Measurements from ENCODE around the gene SUSD6.

The SUSD6 gene

GRCh38 chr14:69648480-69649451, 37.4 kb downstream of the SUSD6 start:
- peak; percentile 59 for DNase-seq (ENCODE audit: low spot score)

GRCh38 chr14:69650948-69651369, 39.6 kb downstream of the SUSD6 start:
- no peak for DNase-seq (ENCODE audit: low spot score)

- no peak for DNase-seq (ENCODE audit: low spot score)
Measured at GRCh38 chr14:69651664-69652063, 40.3 kb downstream of the SUSD6 start.

GRCh38 chr14:69652942-69653684, 41.7 kb downstream of the SUSD6 start:
- no peak for DNase-seq (ENCODE audit: low spot score)

- no peak for DNase-seq (ENCODE audit: low spot score)
Measured at GRCh38 chr14:69654116-69654515, 42.7 kb downstream of the SUSD6 start.

- DNase-seq (ENCODE audit: low spot score) = no peak
Measured at GRCh38 chr14:69657950-69658355, 46.6 kb downstream of the SUSD6 start.

- no peak for DNase-seq (ENCODE audit: low spot score)
Measured at GRCh38 chr14:69658664-69659261, 47.4 kb downstream of the SUSD6 start.

GRCh38 chr14:69660344-69661193, 49.2 kb downstream of the SUSD6 start:
- no peak for DNase-seq (ENCODE audit: low spot score)

- DNase-seq (ENCODE audit: low spot score) = no peak
Measured at GRCh38 chr14:69661194-69661537, 49.8 kb downstream of the SUSD6 start.

GRCh38 chr14:69662636-69663299, 51.4 kb downstream of the SUSD6 start:
- DNase-seq (ENCODE audit: low spot score) = peak; percentile 19

GRCh38 chr14:69663300-69663643, 51.9 kb downstream of the SUSD6 start:
- no peak for DNase-seq (ENCODE audit: low spot score)

GRCh38 chr14:69664265-69664664, 52.9 kb downstream of the SUSD6 start:
- no peak for DNase-seq (ENCODE audit: low spot score)

- no peak for DNase-seq (ENCODE audit: low spot score)
Measured at GRCh38 chr14:69664865-69665526, 53.6 kb downstream of the SUSD6 start.

- peak; percentile 28 for DNase-seq (ENCODE audit: low spot score)
Measured at GRCh38 chr14:69665631-69666030, 54.2 kb downstream of the SUSD6 start.

- DNase-seq (ENCODE audit: low spot score) = no peak
Measured at GRCh38 chr14:69666112-69666511, 54.7 kb downstream of the SUSD6 start.

GRCh38 chr14:69666690-69667211, 55.4 kb downstream of the SUSD6 start:
- peak; percentile 58 for DNase-seq (ENCODE audit: low spot score)

GRCh38 chr14:69667938-69668335, 56.5 kb downstream of the SUSD6 start:
- no peak for DNase-seq (ENCODE audit: low spot score)

- no peak for DNase-seq (ENCODE audit: low spot score)
Measured at GRCh38 chr14:69669375-69669774, 58.0 kb downstream of the SUSD6 start.

GRCh38 chr14:69670093-69670492, 58.7 kb downstream of the SUSD6 start:
- no peak for DNase-seq (ENCODE audit: low spot score)

GRCh38 chr14:69671365-69672030, 60.1 kb downstream of the SUSD6 start:
- DNase-seq (ENCODE audit: low spot score) = no peak
